Stimulated activated CD8-positive, alpha-beta memory T cell treated with anti-CD3 and anti-CD28 coated beads, Interleukin-7, amount 100 ng/mL, for 4 hours (primary cell): ENCODE measurements around the gene PIGS.
"Not testable (repeated sequence)": the region's sequence is repeated elsewhere in the genome, so short reads cannot be mapped to it uniquely, and the experiment has no call there.

Experiments
- DNase-seq, 2 donors: peaks; one replicate each; pipeline ENCODE4 v3.0.0-alpha.2; 2020; ENCODE audit warnings: low read depth in 2 of 2

PIGS gene

DNA sequence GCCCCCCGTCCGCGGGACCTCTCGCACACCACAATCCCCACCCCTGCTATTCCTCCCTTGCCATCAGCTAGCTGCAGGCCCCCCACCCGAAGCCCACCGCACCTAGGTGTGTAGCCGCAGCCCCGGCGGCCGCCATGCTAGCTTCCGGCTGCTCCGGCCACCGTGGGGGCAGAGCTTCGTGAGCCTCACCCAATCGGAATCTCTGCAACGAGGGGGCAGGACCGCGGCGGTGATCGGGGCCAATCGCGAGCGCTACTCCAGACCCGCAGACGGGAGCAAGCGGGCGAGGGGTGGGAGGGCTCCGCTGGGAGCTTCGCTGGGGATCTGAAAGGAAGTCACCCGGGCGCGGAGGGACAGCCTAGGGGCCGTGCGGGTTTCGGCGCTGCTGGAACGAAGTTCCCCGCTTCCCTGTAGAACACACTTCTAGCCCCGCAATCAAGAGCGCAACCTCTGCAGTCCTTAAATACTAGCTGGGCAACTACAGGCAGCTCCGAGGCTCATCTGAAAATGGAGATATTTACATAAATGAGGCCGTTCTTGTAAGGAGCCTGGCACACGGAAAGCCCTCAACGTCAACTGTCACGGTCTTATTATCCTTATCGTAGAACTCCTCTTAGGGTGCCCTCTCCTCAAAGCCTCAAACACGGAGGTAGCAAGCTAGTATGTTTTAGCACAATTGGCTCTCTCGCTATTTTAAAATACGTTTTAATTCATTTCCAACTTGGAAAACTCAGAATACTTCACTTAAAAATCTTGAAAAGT is at the start of gene PIGS:
PIGS (minus strand) TSS at position 164 of the 762 bp plus-strand sequence; CDS start at position 136, 28 bp downstream.
- DNase-seq: peak; percentile 81 to 87

GRCh38 chr17:28620010-28620409 is 48.7 kb upstream of the PIGS start:
- no peak for DNase-seq

DNA sequence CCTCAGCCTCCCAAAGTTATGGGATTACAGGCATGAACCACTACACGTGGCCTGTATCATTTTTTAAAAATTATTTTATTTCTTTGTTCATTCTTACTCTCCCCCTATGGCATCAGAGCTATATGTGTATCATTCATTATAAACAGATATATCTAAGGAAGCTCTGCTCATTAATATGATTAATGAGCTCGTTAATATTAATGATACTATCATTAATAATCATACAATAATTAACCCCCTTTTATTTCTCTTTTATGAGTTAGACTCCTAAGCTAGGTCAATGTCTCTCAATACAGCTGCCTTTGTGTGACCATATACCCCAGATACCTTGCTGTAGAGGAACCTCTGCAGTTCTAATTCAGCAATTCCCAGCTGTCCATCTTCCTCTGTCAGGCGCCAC is 47.1 kb upstream of the PIGS start:
- no peak for DNase-seq

GRCh38 chr17:28616281-28616680 is 45.0 kb upstream of the PIGS start:
- no peak for DNase-seq

- DNase-seq: no peak
Observed at GRCh38 chr17:28615260-28615940, 44.1 kb upstream of the PIGS start.

GRCh38 chr17:28613931-28614381 is 42.6 kb upstream of the PIGS start, which contains the start of gene RSKR:
Gene RSKR (minus strand): TSS chr17:28614185. CDS start chr17:28614161, 24 bp downstream.
- no peak for DNase-seq

DNA sequence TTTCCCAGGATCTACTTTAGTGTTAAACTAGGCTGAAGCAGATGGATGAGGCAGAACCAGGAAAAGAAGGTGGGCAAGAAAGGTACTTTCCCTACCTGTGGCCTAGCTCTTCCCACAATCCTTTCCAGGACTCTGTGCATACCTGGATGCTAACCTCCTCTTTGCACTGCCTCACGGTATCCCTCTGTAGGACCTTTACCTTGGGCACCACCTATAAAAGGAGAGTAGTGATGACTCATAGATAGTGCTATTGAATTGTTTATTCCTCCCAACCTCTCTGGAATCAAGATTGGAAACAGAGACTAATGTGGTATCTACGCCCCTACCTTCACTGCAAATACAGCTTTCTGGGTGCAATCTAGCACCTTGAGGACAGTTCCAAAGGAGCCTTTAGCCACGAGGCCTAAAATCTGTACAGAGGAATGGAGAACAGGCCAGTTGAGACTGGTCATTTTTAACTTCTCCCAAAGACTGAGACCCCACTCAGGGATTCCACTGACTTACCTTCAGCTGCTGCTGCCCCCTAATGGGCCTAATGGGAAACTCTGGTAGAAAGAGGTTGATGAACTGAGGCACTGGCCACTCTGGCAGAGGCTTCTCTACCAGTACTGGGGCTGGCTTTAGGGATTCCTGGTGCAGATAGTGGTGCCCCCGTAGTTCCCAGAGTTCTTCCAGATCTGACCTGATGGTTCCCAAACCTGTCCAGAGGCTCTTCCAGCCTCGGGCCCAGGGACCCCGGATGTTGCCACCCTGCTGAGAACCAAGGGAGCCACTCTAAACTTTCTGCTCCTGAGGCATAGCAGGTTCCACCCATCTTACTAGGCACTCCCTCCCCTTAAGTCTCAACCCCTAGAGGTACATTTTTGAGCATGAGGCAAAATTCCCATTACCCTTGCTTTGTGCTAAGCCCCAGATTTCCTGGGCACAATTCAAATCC is 41.9 kb upstream of the PIGS start:
- peak in 1 of 2 donors; percentile 9 for DNase-seq

GRCh38 chr17:28612531-28612930 is 41.2 kb upstream of the PIGS start:
- DNase-seq: no peak

- DNase-seq: no peak
Observed at GRCh38 chr17:28610376-28610775, 39.1 kb upstream of the PIGS start.

GRCh38 chr17:28604031-28604430 is 32.7 kb upstream of the PIGS start:
- DNase-seq: not testable (repeated sequence)

- peak; percentile 54 for DNase-seq
Observed at GRCh38 chr17:28599311-28600184, 28.2 kb upstream of the PIGS start.

DNA sequence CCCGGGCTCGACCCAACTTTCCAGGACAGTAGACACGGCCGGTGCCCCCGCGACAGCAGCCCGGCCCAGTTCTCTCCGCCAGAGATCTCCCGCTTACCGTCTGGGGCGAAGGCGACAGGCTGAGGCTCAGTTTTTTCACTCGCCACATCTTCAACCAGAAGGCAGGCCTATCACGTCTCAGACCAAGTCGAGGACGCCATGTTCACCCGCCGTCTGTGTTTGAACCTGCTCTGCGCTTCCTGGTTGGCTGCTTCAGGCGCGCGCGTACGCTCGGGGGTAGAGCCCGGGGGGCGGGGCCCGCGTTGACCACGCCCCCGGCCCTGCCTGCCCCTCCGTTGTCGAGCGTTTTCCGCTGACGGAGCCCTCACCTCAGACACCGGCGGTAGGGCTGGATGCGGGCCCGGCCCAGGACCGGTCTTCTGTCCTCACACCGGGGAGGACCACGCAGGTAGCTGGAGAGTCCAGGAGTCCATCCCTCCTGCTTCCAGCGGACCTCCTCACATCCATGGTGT is 27.5 kb upstream of the PIGS start, which contains the start of gene SPAG5:
SPAG5 (minus strand) TSS at position 227 of the 512 bp plus-strand sequence; CDS start at position 148, 79 bp downstream.
- peak; percentile 85 to 90 for DNase-seq

GRCh38 chr17:28598389-28598788 is 27.1 kb upstream of the PIGS start:
- no peak for DNase-seq

DNA sequence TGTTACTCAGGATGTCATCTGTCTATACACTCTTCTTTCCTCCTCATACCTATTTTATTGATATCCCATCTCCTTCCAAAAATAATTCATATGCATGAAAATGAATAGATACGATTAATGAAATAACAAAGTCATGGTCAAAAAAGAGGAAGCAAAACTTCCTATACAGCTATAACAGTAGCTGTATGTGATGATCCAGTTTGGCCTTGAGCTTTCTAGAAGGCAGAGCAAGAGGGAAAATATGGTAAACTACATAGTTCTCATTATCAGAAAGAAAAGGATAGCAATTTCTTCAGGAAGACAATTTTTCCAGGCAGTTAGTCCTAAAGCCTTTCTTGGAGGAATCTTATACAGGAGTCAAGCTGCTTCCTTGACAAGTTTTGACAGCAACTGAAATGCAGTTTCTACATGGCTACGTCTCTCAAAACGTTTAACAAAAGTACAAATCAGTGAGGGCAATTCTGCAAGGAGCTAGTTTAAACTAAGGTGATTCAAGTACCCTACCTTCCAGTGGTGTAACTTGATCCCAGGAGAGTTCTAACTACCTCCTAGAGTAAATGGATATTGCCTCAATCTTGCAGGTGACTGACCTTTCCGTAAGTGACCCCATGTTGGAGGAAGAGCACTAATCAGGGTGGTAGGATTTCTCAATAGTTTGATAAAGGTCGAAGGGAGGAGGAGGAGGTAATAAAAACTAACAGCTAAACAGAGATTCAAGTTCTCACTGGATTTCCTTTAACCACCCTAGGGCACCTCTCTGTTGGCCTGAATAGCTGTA is 26.5 kb upstream of the PIGS start:
- no peak for DNase-seq

DNA sequence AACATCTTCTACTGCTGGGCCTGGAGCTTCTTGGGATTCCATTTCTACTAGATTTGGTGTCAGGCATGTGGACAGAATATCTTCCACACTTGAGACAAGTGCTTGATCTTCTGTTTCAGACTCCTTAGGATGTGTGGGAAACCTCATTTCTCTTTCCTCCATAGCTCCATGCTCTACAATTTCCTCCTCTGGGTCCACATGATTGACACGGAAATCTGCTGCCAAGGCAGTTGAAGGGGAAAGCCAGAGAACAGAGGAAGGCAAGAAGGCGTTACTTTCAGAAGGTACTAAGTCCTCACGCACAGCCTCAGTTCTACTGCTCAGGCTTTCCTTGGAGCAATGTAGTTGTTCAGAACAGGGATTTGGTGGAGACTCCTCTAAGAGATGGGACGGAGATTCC is 20.9 kb upstream of the PIGS start:
- DNase-seq: no peak

- DNase-seq: no peak
Observed at GRCh38 chr17:28585851-28586250, 14.5 kb upstream of the PIGS start.

DNA sequence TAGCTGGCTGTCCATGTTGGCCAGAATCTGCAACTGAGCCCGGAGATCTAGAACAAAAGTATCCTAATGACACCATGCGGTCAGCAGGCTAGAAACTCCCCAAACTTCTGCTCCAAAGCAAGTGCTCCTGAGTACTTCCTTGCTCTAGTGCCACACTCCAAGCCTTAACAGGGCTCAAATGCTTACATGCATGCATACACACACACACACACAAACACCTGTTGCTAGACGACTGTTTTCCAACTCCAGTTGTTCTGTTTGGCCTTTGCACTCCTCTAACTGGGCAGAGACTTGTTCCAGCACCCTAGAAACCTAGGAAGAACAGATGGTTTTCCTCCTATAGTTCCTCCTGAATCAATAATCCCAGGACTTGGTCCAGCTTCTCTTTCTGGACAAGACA is 13.1 kb upstream of the PIGS start:
- no peak for DNase-seq

DNA sequence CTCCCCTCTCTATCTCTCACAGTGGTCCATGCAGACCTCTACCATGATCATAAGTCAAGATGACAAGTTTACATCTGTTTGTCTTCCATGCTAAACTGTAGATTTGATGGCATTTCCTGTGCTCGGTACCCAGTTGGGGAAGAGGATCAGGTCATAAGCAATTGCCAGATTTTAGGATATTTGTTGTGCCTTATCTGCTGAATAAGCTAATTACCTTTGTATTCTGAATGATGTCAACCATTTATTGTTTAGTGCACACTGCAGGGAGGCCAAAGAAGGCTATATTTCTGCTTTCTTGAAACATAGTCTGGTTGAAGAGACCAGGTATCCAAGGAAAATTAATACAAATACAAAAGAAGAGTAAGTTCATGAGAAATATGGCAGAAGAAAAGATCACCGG is 11.2 kb upstream of the PIGS start:
- no peak for DNase-seq

- no peak for DNase-seq
Observed at GRCh38 chr17:28580959-28581358, 9.6 kb upstream of the PIGS start.

GRCh38 chr17:28579526-28579925 is 8.2 kb upstream of the PIGS start:
- no peak for DNase-seq
